Measurements from ENCODE around the gene BATF.

BATF gene

DNA sequence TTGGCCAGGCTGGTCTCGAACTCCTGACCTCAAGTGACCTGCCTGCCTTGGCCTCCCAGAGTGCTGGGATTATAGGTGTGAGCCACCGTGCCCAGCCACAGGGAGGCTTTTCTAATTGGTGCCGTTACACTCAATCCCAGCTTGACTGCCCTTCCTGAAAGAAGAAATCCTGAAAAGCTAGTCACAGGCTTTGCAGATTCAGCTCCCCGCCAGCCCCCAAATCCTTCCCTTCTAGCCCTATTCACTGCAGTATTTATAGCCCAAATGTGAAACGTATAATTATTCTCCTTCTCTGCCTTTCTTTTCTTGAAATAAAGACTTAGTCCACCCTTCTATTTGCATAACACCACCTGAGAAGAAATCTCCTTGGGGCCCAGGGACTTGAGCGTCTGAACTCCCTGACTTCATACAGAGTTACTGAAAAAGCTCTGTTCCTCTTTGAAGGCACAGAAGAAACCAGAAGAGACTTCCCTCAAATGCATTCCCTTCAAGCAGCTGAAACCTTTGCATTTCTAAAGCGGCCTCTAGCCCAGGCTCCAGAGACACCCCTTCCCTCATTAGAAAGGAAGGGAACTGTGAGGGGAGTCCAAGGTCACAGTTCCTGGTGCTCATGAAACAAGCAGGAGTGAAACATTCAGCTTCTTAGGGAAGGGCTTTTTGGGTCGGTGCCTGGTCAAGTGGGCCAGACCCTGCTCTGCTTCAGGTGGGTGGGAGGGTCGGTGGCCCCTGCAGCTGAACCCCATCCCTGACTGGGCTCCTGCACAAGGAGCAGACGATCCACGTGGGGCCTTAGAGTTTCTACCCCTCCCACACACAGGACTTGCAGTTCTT is 42.3 kb upstream of the BATF start:
- peak; percentile 17; the same call in 1 of the 2 replicates for TF ChIP-seq SPI1 (IDR thresholded peaks at IDR 0.05; ENCODE audit: borderline replicate concordance, low read depth)
- TF ChIP-seq, protein P1, sequence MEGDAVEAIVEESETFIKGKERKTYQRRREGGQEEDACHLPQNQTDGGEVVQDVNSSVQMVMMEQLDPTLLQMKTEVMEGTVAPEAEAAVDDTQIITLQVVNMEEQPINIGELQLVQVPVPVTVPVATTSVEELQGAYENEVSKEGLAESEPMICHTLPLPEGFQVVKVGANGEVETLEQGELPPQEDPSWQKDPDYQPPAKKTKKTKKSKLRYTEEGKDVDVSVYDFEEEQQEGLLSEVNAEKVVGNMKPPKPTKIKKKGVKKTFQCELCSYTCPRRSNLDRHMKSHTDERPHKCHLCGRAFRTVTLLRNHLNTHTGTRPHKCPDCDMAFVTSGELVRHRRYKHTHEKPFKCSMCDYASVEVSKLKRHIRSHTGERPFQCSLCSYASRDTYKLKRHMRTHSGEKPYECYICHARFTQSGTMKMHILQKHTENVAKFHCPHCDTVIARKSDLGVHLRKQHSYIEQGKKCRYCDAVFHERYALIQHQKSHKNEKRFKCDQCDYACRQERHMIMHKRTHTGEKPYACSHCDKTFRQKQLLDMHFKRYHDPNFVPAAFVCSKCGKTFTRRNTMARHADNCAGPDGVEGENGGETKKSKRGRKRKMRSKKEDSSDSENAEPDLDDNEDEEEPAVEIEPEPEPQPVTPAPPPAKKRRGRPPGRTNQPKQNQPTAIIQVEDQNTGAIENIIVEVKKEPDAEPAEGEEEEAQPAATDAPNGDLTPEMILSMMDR (IDR thresholded peaks at IDR 0.05; ENCODE audit: insufficient read depth, low read length): no peak
- DNase-seq (ENCODE audit: low read depth in 1 of 2, low spot score in 1 of 2): peak in 1 of 2 experiments; percentile 14
- Histone ChIP-seq H3K27me3 (ENCODE audit: insufficient read depth, poor library complexity, severe bottlenecking) (no peaks in the 10 kb centered on the region), H3K27ac (replicated peaks) (0 out of 2 replicates have a peak overlapping the region, but pooled peaks have one; percentile 16), H3K4me3 (replicated peaks; ENCODE audit: insufficient read depth, low read length) (no peak overlapping the region)

DNA sequence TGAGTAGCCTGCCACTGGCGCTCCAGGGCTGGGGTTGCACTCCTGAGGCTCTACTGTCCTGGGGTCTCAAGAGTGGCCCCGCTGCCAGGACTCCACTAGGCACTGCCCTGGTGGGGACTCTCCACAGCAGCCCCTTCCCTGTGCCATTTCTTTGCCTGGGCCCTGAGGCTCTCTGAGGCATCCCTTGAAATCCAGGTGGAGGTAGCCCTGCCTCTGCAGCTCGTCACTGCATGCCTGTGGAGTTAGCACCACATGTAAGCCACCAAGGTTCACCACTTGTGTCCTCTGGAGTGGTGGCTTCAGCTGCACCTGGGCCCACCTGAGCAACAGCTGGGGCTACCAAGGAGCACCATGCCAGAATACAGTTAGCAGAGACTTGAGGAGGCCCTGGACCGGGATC is 39.9 kb upstream of the BATF start:
- no peak for DNase-seq (ENCODE audit: low read depth in 1 of 2, low spot score in 1 of 2)
- Histone ChIP-seq H3K4me3 (replicated peaks; ENCODE audit: insufficient read depth, low read length) (no peak overlapping the region), H3K27me3 (ENCODE audit: insufficient read depth, poor library complexity, severe bottlenecking) (no peaks in the 10 kb centered on the region), H3K27ac (replicated peaks) (no peak overlapping the region)
- TF ChIP-seq, protein P2, sequence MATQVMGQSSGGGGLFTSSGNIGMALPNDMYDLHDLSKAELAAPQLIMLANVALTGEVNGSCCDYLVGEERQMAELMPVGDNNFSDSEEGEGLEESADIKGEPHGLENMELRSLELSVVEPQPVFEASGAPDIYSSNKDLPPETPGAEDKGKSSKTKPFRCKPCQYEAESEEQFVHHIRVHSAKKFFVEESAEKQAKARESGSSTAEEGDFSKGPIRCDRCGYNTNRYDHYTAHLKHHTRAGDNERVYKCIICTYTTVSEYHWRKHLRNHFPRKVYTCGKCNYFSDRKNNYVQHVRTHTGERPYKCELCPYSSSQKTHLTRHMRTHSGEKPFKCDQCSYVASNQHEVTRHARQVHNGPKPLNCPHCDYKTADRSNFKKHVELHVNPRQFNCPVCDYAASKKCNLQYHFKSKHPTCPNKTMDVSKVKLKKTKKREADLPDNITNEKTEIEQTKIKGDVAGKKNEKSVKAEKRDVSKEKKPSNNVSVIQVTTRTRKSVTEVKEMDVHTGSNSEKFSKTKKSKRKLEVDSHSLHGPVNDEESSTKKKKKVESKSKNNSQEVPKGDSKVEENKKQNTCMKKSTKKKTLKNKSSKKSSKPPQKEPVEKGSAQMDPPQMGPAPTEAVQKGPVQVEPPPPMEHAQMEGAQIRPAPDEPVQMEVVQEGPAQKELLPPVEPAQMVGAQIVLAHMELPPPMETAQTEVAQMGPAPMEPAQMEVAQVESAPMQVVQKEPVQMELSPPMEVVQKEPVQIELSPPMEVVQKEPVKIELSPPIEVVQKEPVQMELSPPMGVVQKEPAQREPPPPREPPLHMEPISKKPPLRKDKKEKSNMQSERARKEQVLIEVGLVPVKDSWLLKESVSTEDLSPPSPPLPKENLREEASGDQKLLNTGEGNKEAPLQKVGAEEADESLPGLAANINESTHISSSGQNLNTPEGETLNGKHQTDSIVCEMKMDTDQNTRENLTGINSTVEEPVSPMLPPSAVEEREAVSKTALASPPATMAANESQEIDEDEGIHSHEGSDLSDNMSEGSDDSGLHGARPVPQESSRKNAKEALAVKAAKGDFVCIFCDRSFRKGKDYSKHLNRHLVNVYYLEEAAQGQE (IDR thresholded peaks at IDR 0.05; ENCODE audit: insufficient replicate concordance, low read depth): no peak
- no peak for TF ChIP-seq GABPA (IDR thresholded peaks at IDR 0.05; ENCODE audit: low read depth)
- TF ChIP-seq POLR2AphosphoS5 (IDR thresholded peaks at IDR 0.05; ENCODE audit: low read depth): no peak
- TF ChIP-seq, protein P1 (IDR thresholded peaks at IDR 0.05; ENCODE audit: insufficient read depth, low read length): no peak
- no peak for TF ChIP-seq SPI1 (IDR thresholded peaks at IDR 0.05; ENCODE audit: borderline replicate concordance, low read depth)

DNA sequence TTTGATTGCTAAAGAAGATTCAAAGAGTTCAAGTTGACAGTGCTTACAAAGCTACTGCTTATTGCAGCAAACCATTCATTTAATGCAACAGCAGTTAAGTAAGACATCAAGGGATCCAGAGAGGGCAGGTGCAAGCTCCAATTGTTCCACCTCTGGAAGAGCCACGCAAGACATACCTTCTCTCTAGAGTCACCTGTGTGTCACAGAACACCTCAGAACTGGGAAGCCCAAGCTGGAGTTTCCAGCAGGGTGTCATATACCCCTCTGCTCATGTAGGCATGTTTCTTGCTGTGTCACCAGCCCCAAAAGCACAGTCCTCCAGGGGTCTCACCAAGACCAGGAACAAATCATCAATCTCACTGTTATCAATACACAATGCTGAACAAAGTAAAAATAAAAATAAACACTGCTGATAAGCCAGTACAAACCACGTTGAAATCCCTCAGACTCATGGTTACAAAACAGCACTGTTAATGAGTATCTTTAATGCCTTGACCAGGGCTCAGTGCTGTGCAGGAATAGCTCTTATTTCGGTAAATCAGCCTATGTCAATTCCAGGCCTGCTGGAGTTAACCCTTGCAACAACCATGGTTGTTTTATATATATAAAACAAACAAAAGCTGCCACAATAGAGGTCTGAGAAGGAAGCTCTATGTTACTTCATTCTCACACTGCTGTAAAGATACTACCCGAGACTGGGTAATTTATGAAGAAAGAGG is 37.4 kb upstream of the BATF start:
- Histone ChIP-seq H3K4me3 (replicated peaks; ENCODE audit: insufficient read depth, low read length) (no peak overlapping the region), H3K27ac (replicated peaks) (0 out of 2 replicates have a peak overlapping the region, but pooled peaks have one; percentile 11), H3K27me3 (ENCODE audit: insufficient read depth, poor library complexity, severe bottlenecking) (no peaks in the 10 kb centered on the region)
- DNase-seq (ENCODE audit: low read depth in 1 of 2, low spot score in 1 of 2): no peak
- TF ChIP-seq, protein P1 (IDR thresholded peaks at IDR 0.05; ENCODE audit: insufficient read depth, low read length): no peak
- TF ChIP-seq, protein P2 (IDR thresholded peaks at IDR 0.05; ENCODE audit: insufficient replicate concordance, low read depth): no peak
- TF ChIP-seq POLR2AphosphoS5 (IDR thresholded peaks at IDR 0.05; ENCODE audit: low read depth) (no peak), GABPA (IDR thresholded peaks at IDR 0.05; ENCODE audit: low read depth) (no peak), SPI1 (IDR thresholded peaks at IDR 0.05; ENCODE audit: borderline replicate concordance, low read depth) (no peak)

All from HL-60 (cell line).